Aorta (tissue), 5 donors: ENCODE results near the gene WNT7A. TPM values are rescaled to one million over a fixed set of nuclear protein-coding genes. Genes with fewer than 3 reads are reported as not detected.

Source experiments
- ATAC-seq: fragments of 200-7000 bp; cut with Tn5 transposase; one replicate; pipeline ENCODE4 v1.9.1; 2022; ENCODE audit warnings: moderate library complexity; ENCODE audit not compliant: low FRiP score
- DNase-seq, 2 donors: peaks; one replicate each; pipeline ENCODE4 v3.0.0-alpha.2; 2020
- H3K27ac ChIP-seq, 2 donors: one replicate each; pipeline ENCODE4 v1.5.1; 2013; ENCODE audit warnings: low read length in 2 of 2, mild to moderate bottlenecking in 2 of 2, moderate library complexity in 2 of 2, control low read depth in 1 of 2, inconsistent platforms in 1 of 2, low read depth in 1 of 2
- H3K27me3 ChIP-seq, 2 donors: one replicate each; pipeline ENCODE4 v1.6.1; 2013; ENCODE audit warnings: control low read depth in 1 of 2, low read length in 1 of 2, mild to moderate bottlenecking in 1 of 2, moderate library complexity in 1 of 2; ENCODE audit not compliant: insufficient read depth in 2 of 2, control insufficient read depth in 1 of 2
- H3K36me3 ChIP-seq, 2 donors: one replicate each; pipeline ENCODE4 v1.6.1; 2013; ENCODE audit warnings: control low read depth in 1 of 2, low read length in 1 of 2, mild to moderate bottlenecking in 1 of 2; ENCODE audit not compliant: insufficient read depth in 2 of 2, control insufficient read depth in 1 of 2
- H3K4me1 ChIP-seq, 2 donors: one replicate each; pipeline ENCODE4 v1.6.1; 2013; ENCODE audit warnings: low read length in 2 of 2, control low read depth in 1 of 2, mild to moderate bottlenecking in 1 of 2, moderate library complexity in 1 of 2; ENCODE audit not compliant: insufficient read depth in 2 of 2, control insufficient read depth in 1 of 2
- H3K4me3 ChIP-seq, 2 donors: one replicate each; pipeline ENCODE4 v1.5.1; 2013; ENCODE audit warnings: low read length in 2 of 2, control low read depth in 1 of 2, mild to moderate bottlenecking in 1 of 2
- H3K9me3 ChIP-seq: one replicate; pipeline ENCODE4 v1.6.1; 2013; ENCODE audit warnings: mild to moderate bottlenecking, low read length; ENCODE audit not compliant: control insufficient read depth
- WGBS, 2 donors: extraction: QIAGEN DNeasy Blood & Tissue Kit; methylation state at CpG; one replicate each; pipeline ENCODE4 v1.1.7; 2013; 5-methylcytosine and 5-hydroxymethylcytosine counted together
- intact Hi-C, 2 donors: fragments of 100-400 bp; cut with DNase I; formaldehyde crosslinking; loops; one replicate each; pipeline versions ENCODE4 v1.14.2 to v1.15.0; 2022
- polyA plus RNA-seq, 2 donors: library from polyadenylated mRNA; stranded (reverse); fragments of 200-250 nt; gene quantifications; one replicate each; pipeline ENCODE4 v1.2.3, GENCODE V29; 2013
- total RNA-seq, 2 donors: library from RNA; stranded (reverse); fragmentation: NEBNext Ultra II Directional; extraction: Animal tissue kit (Norgen Biotek cat#: 25700); gene quantifications; one replicate each; pipeline ENCODE4 v1.2.1, GENCODE V29; 2021
- donor health status: healthy with polysubstance abuse.
- donor health status: Bipolar disorder and iron deficiency.
- donor health status: DM: no; HTN: no; CAD: no.
- donor health status: DM: no; HTN: no; CAD: no.
- donor health status: DM: yes; HTN: yes; CAD: no.

The WNT7A gene
- total and polyA plus RNA-seq, 4 donors: not detected

- H3K36me3 ChIP-seq: no peaks in the 10 kb centered on the region
- no peaks in the 10 kb centered on the region for H3K4me1 ChIP-seq
- 71 to 74% methylated on average over 6 of the region's 6 CpGs for WGBS, 2 donors
- no peaks in the 10 kb centered on the region for H3K27me3 ChIP-seq
- H3K27ac ChIP-seq: no peak overlapping the region
- ATAC-seq: no peak
- H3K9me3 ChIP-seq: no peaks in the 10 kb centered on the region
- no peak for DNase-seq
- no peak overlapping the region for H3K4me3 ChIP-seq
- intact Hi-C loops: loop anchor here (10.0 kb wide), 1 partner anchor 233 kb away; no protein-coding TSS in a partner anchor
Observed at GRCh38 chr3:13887495-13888300, 7.8 kb upstream of the WNT7A start.

GRCh38 chr3:13886593-13887129 lies 6.8 kb upstream of the WNT7A start:
- DNase-seq: no peak
- H3K4me1 ChIP-seq: no peaks in the 10 kb centered on the region
- no peaks in the 10 kb centered on the region for H3K27me3 ChIP-seq
- intact Hi-C loops: loop anchor here (10.0 kb wide), 1 partner anchor 232 kb away; no protein-coding TSS in a partner anchor
- no peak overlapping the region for H3K27ac ChIP-seq
- 68 to 70% methylated on average over 4 of the region's 4 CpGs for WGBS, 2 donors
- no peak overlapping the region for H3K4me3 ChIP-seq
- no peaks in the 10 kb centered on the region for H3K9me3 ChIP-seq
- H3K36me3 ChIP-seq: no peaks in the 10 kb centered on the region
- no peak for ATAC-seq

GRCh38 chr3:13885704-13886010 lies 5.8 kb upstream of the WNT7A start:
- Histone ChIP-seq H3K36me3 (no peaks in the 10 kb centered on the region), H3K4me3 (no peak overlapping the region), H3K27ac (no peak overlapping the region), H3K27me3 (no peaks in the 10 kb centered on the region), H3K9me3 (no peaks in the 10 kb centered on the region), H3K4me1 (no peaks in the 10 kb centered on the region)
- DNase-seq: no peak
- intact Hi-C loops: loop anchor here (10.0 kb wide), 1 partner anchor 231 kb away; no protein-coding TSS in a partner anchor
- no peak for ATAC-seq
- 36 to 39% methylated on average over 8 of the region's 8 CpGs for WGBS, 2 donors

GRCh38 chr3:13884851-13885703 lies 5.2 kb upstream of the WNT7A start:
- Histone ChIP-seq H3K4me3 (no peak overlapping the region), H3K9me3 (no peaks in the 10 kb centered on the region), H3K4me1 (no peaks in the 10 kb centered on the region), H3K27ac (no peak overlapping the region), H3K27me3 (no peaks in the 10 kb centered on the region), H3K36me3 (no peaks in the 10 kb centered on the region)
- 27% methylated on average over 7 of the region's 7 CpGs for WGBS, 2 donors
- DNase-seq (no peak), ATAC-seq (no peak)
- intact Hi-C loops: loop anchor here (10.0 kb wide), 1 partner anchor 230 kb away; no protein-coding TSS in a partner anchor

- Histone ChIP-seq H3K27ac (no peak overlapping the region), H3K36me3 (no peaks in the 10 kb centered on the region), H3K4me3 (no peak overlapping the region), H3K27me3 (no peaks in the 10 kb centered on the region), H3K9me3 (no peaks in the 10 kb centered on the region), H3K4me1 (no peaks in the 10 kb centered on the region)
- 52 to 58% methylated on average over 2 of the region's 2 CpGs for WGBS, 2 donors
- no peak for ATAC-seq
- intact Hi-C loops: loop anchor here (10.0 kb wide), 1 partner anchor 229 kb away; no protein-coding TSS in a partner anchor
- no peak for DNase-seq
Observed at GRCh38 chr3:13883681-13884080, 3.8 kb upstream of the WNT7A start.

- WGBS, 2 donors: 90 to 91% methylated on average over 3 of the region's 3 CpGs
- no peaks in the 10 kb centered on the region for H3K27me3 ChIP-seq
- intact Hi-C loops: loop anchor here (10.0 kb wide), 1 partner anchor 228 kb away; no protein-coding TSS in a partner anchor
Observed at GRCh38 chr3:13882876-13883275, 3.0 kb upstream of the WNT7A start.

GRCh38 chr3:13881536-13882410 lies 1.9 kb upstream of the WNT7A start:
- 74 to 80% methylated on average over 7 of the region's 7 CpGs for WGBS, 2 donors
- Histone ChIP-seq H3K27me3 (no peaks in the 10 kb centered on the region), H3K4me3 (no peak overlapping the region), H3K36me3 (no peaks in the 10 kb centered on the region), H3K4me1 (no peaks in the 10 kb centered on the region), H3K9me3 (no peaks in the 10 kb centered on the region), H3K27ac (no peak overlapping the region)
- DNase-seq (no peak), ATAC-seq (no peak)
- intact Hi-C loops: loop anchor here (10.0 kb wide), 1 partner anchor 227 kb away; no protein-coding TSS in a partner anchor

More at GRCh38 chr3:13882876-13883275, 3.0 kb upstream of the WNT7A start:
- Histone ChIP-seq H3K4me3 (no peak overlapping the region), H3K4me1 (no peaks in the 10 kb centered on the region), H3K36me3 (no peaks in the 10 kb centered on the region), H3K9me3 (no peaks in the 10 kb centered on the region), H3K27ac (no peak overlapping the region)
- DNase-seq (no peak), ATAC-seq (no peak)

GRCh38 chr3:13880811-13881156 lies 913 bp upstream of the WNT7A start:
- Histone ChIP-seq H3K27me3 (no peaks in the 10 kb centered on the region), H3K4me3 (no peak overlapping the region), H3K4me1 (no peaks in the 10 kb centered on the region), H3K9me3 (no peaks in the 10 kb centered on the region), H3K27ac (no peak overlapping the region), H3K36me3 (no peaks in the 10 kb centered on the region)
- intact Hi-C loops: loop anchor here (10.0 kb wide), 1 partner anchor 226 kb away; no protein-coding TSS in a partner anchor
- no peak for ATAC-seq
- 3 to 6% methylated on average over 15 of the region's 15 CpGs for WGBS, 2 donors
- DNase-seq: no peak
